Loucy (cell line): ENCODE measurements around the gene PPIE.
A peak's percentile ranks its signal among the peaks of the same experiment; 100 is the strongest.

Source experiments
- H2AFZ ChIP-seq: fragments of 200-600 bp; sonication (generic); 2 replicates; pipeline ENCODE4 v1.6.0; 2016; ENCODE audit warnings: antibody characterized with exemption, mild to moderate bottlenecking, low read length, moderate library complexity
- H3F3A ChIP-seq: fragments of 200-600 bp; 2 replicates; pipeline ENCODE4 v1.6.0; 2016; ENCODE audit warnings: antibody characterized with exemption, low read depth, mild to moderate bottlenecking
- H3K27me3 ChIP-seq: fragments of 200-600 bp; sonication (generic); 2 replicates; pipeline ENCODE4 v1.6.1; 2014; ENCODE audit warnings: low read length, mild to moderate bottlenecking; ENCODE audit not compliant: insufficient read depth, poor library complexity, severe bottlenecking
- H3K36me3 ChIP-seq: fragments of 200-600 bp; sonication (generic); 2 replicates; pipeline ENCODE4 v1.6.1; 2016; ENCODE audit warnings: low read length; ENCODE audit not compliant: insufficient read depth
- H3K4me1 ChIP-seq: fragments of 200-600 bp; sonication (generic); 2 replicates; pipeline ENCODE4 v1.5.1; 2014; ENCODE audit warnings: low read length, mild to moderate bottlenecking; ENCODE audit not compliant: insufficient read depth, poor library complexity, severe bottlenecking
- H3K4me2 ChIP-seq: fragments of 200-600 bp; sonication (generic); 2 replicates; pipeline ENCODE4 v1.6.0; 2014; ENCODE audit warnings: antibody characterized with exemption, low read length, low read depth, mild to moderate bottlenecking; ENCODE audit not compliant: poor library complexity, severe bottlenecking
- H3K4me3 ChIP-seq: fragments of 200-600 bp; sonication (generic); 2 replicates; pipeline ENCODE4 v1.5.1; 2014; ENCODE audit warnings: low read length, mild to moderate bottlenecking, mixed read lengths; ENCODE audit not compliant: poor library complexity, severe bottlenecking
- H3K79me2 ChIP-seq: fragments of 200-600 bp; sonication (generic); 2 replicates; pipeline ENCODE4 v1.6.1; 2014; ENCODE audit warnings: low read length; ENCODE audit not compliant: insufficient read depth
- H3K9ac ChIP-seq: fragments of 200-600 bp; sonication (generic); 2 replicates; pipeline ENCODE4 v1.6.0; 2014; ENCODE audit warnings: mild to moderate bottlenecking, low read depth, low read length, moderate library complexity; ENCODE audit not compliant: poor library complexity, severe bottlenecking
- H3K9me2 ChIP-seq: fragments of 200-600 bp; sonication (generic); replicated peaks from 2 replicates; pipeline ENCODE4 v1.6.1; 2016; ENCODE audit warnings: low read depth, low read length, mixed read lengths
- H3K9me3 ChIP-seq: fragments of 200-600 bp; sonication (generic); 2 replicates; pipeline ENCODE4 v1.6.1; 2014; ENCODE audit warnings: mild to moderate bottlenecking, antibody characterized with exemption, low read length, low read depth; ENCODE audit not compliant: insufficient read depth
- H4K20me1 ChIP-seq: fragments of 200-600 bp; sonication (generic); 2 replicates; pipeline ENCODE4 v1.6.0; 2014; ENCODE audit warnings: antibody characterized with exemption, low read length, mild to moderate bottlenecking; ENCODE audit not compliant: insufficient read depth, poor library complexity, severe bottlenecking
- CTCF ChIP-seq: fragments of 200-600 bp; sonication (generic); conservative IDR thresholded peaks from 2 replicates; pipeline ENCODE4 v1.5.1; 2014; ENCODE audit warnings: mild to moderate bottlenecking, antibody characterized with exemption, low read length
- EZH2phosphoT487 ChIP-seq: fragments of 200-600 bp; IDR thresholded peaks from 2 replicates; pipeline ENCODE4 v1.6.1; 2018; ENCODE audit warnings: antibody characterized with exemption, mild to moderate bottlenecking, moderate library complexity, borderline replicate concordance

Gene PPIE

DNA sequence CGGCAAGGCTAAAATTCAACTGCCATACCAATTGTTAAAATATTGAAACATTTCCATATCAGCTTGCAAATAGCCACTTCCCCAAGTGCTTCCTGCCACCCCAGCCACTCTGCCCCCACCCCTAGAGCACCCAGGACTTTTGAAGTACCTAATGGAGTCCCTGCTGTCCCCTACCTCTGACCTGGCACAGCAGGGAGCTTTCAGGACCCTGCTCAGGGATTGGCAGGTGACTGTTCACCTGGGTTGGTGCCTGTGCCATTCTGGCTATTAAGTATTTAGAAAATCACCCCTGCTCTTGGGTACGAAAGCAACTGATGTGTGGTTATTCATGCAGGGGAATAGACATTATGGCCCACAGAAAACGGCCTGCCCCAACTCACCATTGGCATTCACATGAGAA, 38.3 kb upstream of the PPIE start:
- no peaks in the 10 kb centered on the region for H4K20me1 ChIP-seq
- no peak overlapping the region for H3K9ac ChIP-seq
- no peaks in the 10 kb centered on the region for H3K9me3 ChIP-seq
- H3K4me2 ChIP-seq: no peak overlapping the region
- H3K79me2 ChIP-seq: no peaks in the 10 kb centered on the region
- no peaks in the 10 kb centered on the region for H3F3A ChIP-seq
- TF ChIP-seq EZH2phosphoT487: no peak
- TF ChIP-seq CTCF: no peak
- no peaks in the 10 kb centered on the region for H3K4me1 ChIP-seq
- H3K36me3 ChIP-seq: no peaks in the 10 kb centered on the region
- H3K4me3 ChIP-seq: no peak overlapping the region
- no peaks in the 10 kb centered on the region for H3K27me3 ChIP-seq
- H2AFZ ChIP-seq: no peak overlapping the region
- no peaks in the 10 kb centered on the region for H3K9me2 ChIP-seq

DNA sequence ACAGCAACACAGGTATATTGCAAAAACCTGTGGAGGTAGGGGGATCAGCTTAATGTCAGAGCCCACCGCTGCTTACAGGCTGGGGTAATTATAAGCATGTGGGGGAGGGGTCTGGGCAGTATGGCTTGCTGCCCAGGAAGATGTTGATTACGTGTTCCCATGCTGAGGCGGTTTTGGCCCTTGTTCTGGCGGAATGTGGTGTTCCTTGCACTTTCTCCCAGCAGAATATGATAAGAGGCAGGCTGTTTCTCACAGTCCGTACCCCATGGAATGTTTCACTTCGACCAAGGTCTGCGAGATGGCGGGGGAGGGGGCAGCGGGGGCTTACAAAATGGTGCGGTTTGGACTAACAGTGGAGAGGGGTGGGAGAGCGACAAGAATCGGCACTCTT, 37.6 kb upstream of the PPIE start:
- Histone ChIP-seq H3K9me2 (no peaks in the 10 kb centered on the region), H3K27me3 (no peaks in the 10 kb centered on the region), H3K4me3 (no peak overlapping the region), H3K9me3 (no peaks in the 10 kb centered on the region), H4K20me1 (no peaks in the 10 kb centered on the region), H3F3A (no peaks in the 10 kb centered on the region), H3K36me3 (no peaks in the 10 kb centered on the region), H3K9ac (no peak overlapping the region), H3K4me2 (no peak overlapping the region), H3K4me1 (no peaks in the 10 kb centered on the region), H3K79me2 (no peaks in the 10 kb centered on the region), H2AFZ (peak overlapping the region; percentile 21; the same call in 1 of the 2 replicates)
- TF ChIP-seq CTCF (no peak), EZH2phosphoT487 (no peak)

GRCh38 chr1:39704757-39705156, 33.9 kb upstream of the PPIE start:
- Histone ChIP-seq H3K9ac (no peak overlapping the region), H4K20me1 (no peaks in the 10 kb centered on the region), H3K36me3 (no peaks in the 10 kb centered on the region), H3K9me3 (no peaks in the 10 kb centered on the region), H3F3A (no peaks in the 10 kb centered on the region), H3K4me1 (no peaks in the 10 kb centered on the region), H3K79me2 (no peaks in the 10 kb centered on the region), H3K9me2 (no peaks in the 10 kb centered on the region), H3K27me3 (no peaks in the 10 kb centered on the region), H2AFZ (no peak overlapping the region), H3K4me3 (no peak overlapping the region), H3K4me2 (no peak overlapping the region)
- TF ChIP-seq EZH2phosphoT487 (no peak), CTCF (no peak)
